GM23248 (cell line): Measurements from ENCODE around the gene EHD4. TPM values are rescaled to one million over a fixed set of nuclear protein-coding genes. Genes with fewer than 3 reads are reported as not detected.

Source experiments
- DNase-seq: peaks from one replicate; pipeline ENCODE4 v3.0.0-alpha.2; 2015
- H2AFZ ChIP-seq: fragments of 200-600 bp; sonication (generic); 2 replicates; pipeline ENCODE4 v1.6.1; 2016; ENCODE audit warnings: antibody characterized with exemption
- H3F3A ChIP-seq: fragments of 200-600 bp; sonication (generic); 2 replicates; pipeline ENCODE4 v1.6.1; 2016; ENCODE audit warnings: mild to moderate bottlenecking, antibody characterized with exemption, mixed run types; ENCODE audit not compliant: insufficient read depth
- H3K27ac ChIP-seq: fragments of 200-600 bp; sonication (generic); 2 replicates; pipeline ENCODE4 v1.5.1; 2016; ENCODE audit warnings: mild to moderate bottlenecking
- H3K27me3 ChIP-seq: fragments of 200-600 bp; sonication (generic); replicated peaks from 2 replicates; pipeline ENCODE4 v1.6.1; 2016; ENCODE audit warnings: mild to moderate bottlenecking; ENCODE audit not compliant: insufficient read depth
- H3K36me3 ChIP-seq: fragments of 200-600 bp; sonication (generic); 2 replicates; pipeline ENCODE4 v1.6.1; 2016; ENCODE audit warnings: low read depth, mild to moderate bottlenecking
- H3K4me1 ChIP-seq: fragments of 200-600 bp; sonication (generic); 2 replicates; pipeline ENCODE4 v1.6.1; 2016; ENCODE audit warnings: mild to moderate bottlenecking; ENCODE audit not compliant: insufficient read depth
- H3K4me2 ChIP-seq: fragments of 200-600 bp; sonication (generic); one replicate; pipeline ENCODE4 v1.6.1; 2016; ENCODE audit warnings: mild to moderate bottlenecking; ENCODE audit not compliant: unreplicated experiment
- H3K4me3 ChIP-seq: fragments of 200-600 bp; sonication (generic); 2 replicates; pipeline ENCODE4 v1.5.1; 2016; ENCODE audit warnings: mild to moderate bottlenecking
- H3K79me2 ChIP-seq: fragments of 200-600 bp; sonication (generic); 2 replicates; pipeline ENCODE4 v1.6.1; 2016; ENCODE audit warnings: mild to moderate bottlenecking; ENCODE audit not compliant: insufficient read depth
- H3K9ac ChIP-seq: fragments of 200-600 bp; sonication (generic); 2 replicates; pipeline ENCODE4 v1.6.1; 2016; ENCODE audit warnings: mild to moderate bottlenecking
- H3K9me2 ChIP-seq: fragments of 200-600 bp; sonication (generic); 2 replicates; pipeline ENCODE4 v1.6.1; 2016; ENCODE audit warnings: mixed run types, mild to moderate bottlenecking, moderate library complexity; ENCODE audit not compliant: insufficient read depth
- H3K9me3 ChIP-seq: fragments of 200-600 bp; sonication (generic); one replicate; pipeline ENCODE4 v1.6.1; 2017; ENCODE audit warnings: low read depth
- H4K20me1 ChIP-seq: fragments of 200-600 bp; sonication (generic); 2 replicates; pipeline ENCODE4 v1.6.0; 2016; ENCODE audit not compliant: insufficient read depth
- EZH2 ChIP-seq: fragments of 200-600 bp; sonication (generic); IDR thresholded peaks from 2 replicates; pipeline ENCODE4 v1.6.1; 2018; ENCODE audit warnings: antibody characterized with exemption, mild to moderate bottlenecking; ENCODE audit not compliant: insufficient read depth, poor library complexity, severe bottlenecking
- EZH2phosphoT487 ChIP-seq: fragments of 200-600 bp; sonication (generic); IDR thresholded peaks from 2 replicates; pipeline ENCODE4 v1.6.1; 2018; ENCODE audit warnings: antibody characterized with exemption, moderate library complexity, mild to moderate bottlenecking, low read depth; ENCODE audit not compliant: insufficient read depth
- WGBS, 2 experiments: methylation state at CpG; one replicate each; pipeline ENCODE4 v1.1.6; 2015 to 2017; ENCODE audit warnings: low lambda C conversion rate in 2 of 2, low coverage in 1 of 2; ENCODE audit errors: missing lambda C conversion rate in 2 of 2; 5-methylcytosine and 5-hydroxymethylcytosine counted together
- in situ Hi-C: fragments of 300-500 bp; cut with MboI; formaldehyde crosslinking; loops from 2 replicates; pipeline ENCODE4 v1.15.0; 2020
- polyA plus RNA-seq: library from polyadenylated mRNA; unstranded; fragments of >200 nt; fragmentation: Nextera tagmentation; extraction: Ambion mirVana; gene quantifications from 2 replicates; pipeline ENCODE4 v1.2.1, GENCODE V29; 2016
- total RNA-seq: library from RNA; depleted of rRNA; stranded (reverse); fragments of >200 nt; shearing (Covaris generic); gene quantifications from 2 replicates; pipeline ENCODE4 v1.2.3, GENCODE V29; 2014

The EHD4 gene
- total and polyA plus RNA-seq, 2 experiments from 2014 or later = 17.7 to 18.7 TPM

- in situ Hi-C loops = no loop called here
- TF ChIP-seq EZH2 = no peak
- TF ChIP-seq EZH2phosphoT487 = no peak
- H3K4me3 ChIP-seq = no peak overlapping the region
- H2AFZ ChIP-seq = no peak overlapping the region
- H3K9me2 ChIP-seq = no peaks in the 10 kb centered on the region
- H3K27me3 ChIP-seq = no peaks in the 10 kb centered on the region
- 96% methylated on average over 6 of the region's 6 CpGs for WGBS, 2 experiments
- no peaks in the 10 kb centered on the region for H3K79me2 ChIP-seq
- H3K36me3 ChIP-seq = no peaks in the 10 kb centered on the region
- no peak for DNase-seq
- H3K4me2 ChIP-seq = no peak overlapping the region
- H3K9me3 ChIP-seq = no peaks in the 10 kb centered on the region
- no peak overlapping the region for H3K9ac ChIP-seq
- H3K4me1 ChIP-seq = peaks cover 13% of the 10 kb centered on the region
- H4K20me1 ChIP-seq = no peaks in the 10 kb centered on the region
- H3K27ac ChIP-seq = no peak overlapping the region
- no peaks in the 10 kb centered on the region; the same call in 1 of the 2 replicates for H3F3A ChIP-seq
Observed at GRCh38 chr15:41890050-41890690, 82.2 kb downstream of the EHD4 start.

- DNase-seq = no peak
- H3F3A ChIP-seq = no peaks in the 10 kb centered on the region
- 71 to 77% methylated on average over 7 of the region's 7 CpGs for WGBS, 2 experiments
- TF ChIP-seq EZH2phosphoT487 = no peak
- TF ChIP-seq EZH2 = no peak
- H3K9me2 ChIP-seq = no peaks in the 10 kb centered on the region
- H3K36me3 ChIP-seq = no peaks in the 10 kb centered on the region
- H3K79me2 ChIP-seq = no peaks in the 10 kb centered on the region
- no peak overlapping the region for H3K9ac ChIP-seq
- H2AFZ ChIP-seq = no peak overlapping the region
- H3K4me3 ChIP-seq = no peak overlapping the region
- no peak overlapping the region for H3K27ac ChIP-seq
- no peaks in the 10 kb centered on the region for H3K9me3 ChIP-seq
- in situ Hi-C loops = no loop called here
- H3K4me2 ChIP-seq = no peak overlapping the region
- H4K20me1 ChIP-seq = no peaks in the 10 kb centered on the region
- peaks cover under 1% of the 10 kb centered on the region; the same call in 1 of the 2 replicates for H3K4me1 ChIP-seq
- no peaks in the 10 kb centered on the region for H3K27me3 ChIP-seq
Observed at GRCh38 chr15:41888662-41889253, 83.6 kb downstream of the EHD4 start.

GRCh38 chr15:41887893-41888292 is 84.5 kb downstream of the EHD4 start:
- Histone ChIP-seq H3K4me3 (no peak overlapping the region), H3K27me3 (no peaks in the 10 kb centered on the region), H3K79me2 (no peaks in the 10 kb centered on the region), H3K9me2 (no peaks in the 10 kb centered on the region), H4K20me1 (no peaks in the 10 kb centered on the region), H3K27ac (no peak overlapping the region), H2AFZ (no peak overlapping the region), H3K9ac (no peak overlapping the region), H3K36me3 (no peaks in the 10 kb centered on the region), H3F3A (no peaks in the 10 kb centered on the region), H3K4me1 (no peaks in the 10 kb centered on the region), H3K4me2 (no peak overlapping the region), H3K9me3 (no peaks in the 10 kb centered on the region)
- 62 to 69% methylated on average over 9 of the region's 9 CpGs for WGBS, 2 experiments
- in situ Hi-C loops = no loop called here
- TF ChIP-seq EZH2 = no peak
- no peak for TF ChIP-seq EZH2phosphoT487
- DNase-seq = no peak

- Histone ChIP-seq H3F3A (no peaks in the 10 kb centered on the region), H3K27ac (no peak overlapping the region), H3K4me2 (no peak overlapping the region), H4K20me1 (no peaks in the 10 kb centered on the region), H3K9ac (no peak overlapping the region), H3K27me3 (no peaks in the 10 kb centered on the region), H3K36me3 (no peaks in the 10 kb centered on the region), H3K9me3 (no peaks in the 10 kb centered on the region), H3K79me2 (no peaks in the 10 kb centered on the region), H3K4me3 (no peak overlapping the region), H3K4me1 (no peaks in the 10 kb centered on the region), H2AFZ (no peak overlapping the region), H3K9me2 (no peaks in the 10 kb centered on the region)
- no peak for DNase-seq
- no peak for TF ChIP-seq EZH2phosphoT487
- TF ChIP-seq EZH2 = no peak
- in situ Hi-C loops = no loop called here
- 96 to 97% methylated on average over 8 to 10 of the region's 10 CpGs for WGBS, 2 experiments
Observed at GRCh38 chr15:41887161-41887560, 85.2 kb downstream of the EHD4 start.
